T47D (cell line): Measurements from ENCODE around the gene HDAC3.

ENCODE experiments used
- DNase-seq, 2 experiments: peaks; one replicate each; pipeline versions ENCODE4 v3.0.0 to v3.0.0-alpha.2; 2011 to 2012; ENCODE audit warnings: low read depth in 1 of 2, low spot score in 1 of 2
- JUND ChIP-seq: IDR thresholded peaks from 2 replicates; pipeline ENCODE4 v1.6.1; 2012; ENCODE audit warnings: low read depth
- in situ Hi-C: cut with HindIII; loops from 2 replicates; pipeline ENCODE4 v1.10.0; 2016; ENCODE audit warnings: low sequenced_read_pairs, low pct_unique_long_range_greater_than_20kb

Gene HDAC3

DNA sequence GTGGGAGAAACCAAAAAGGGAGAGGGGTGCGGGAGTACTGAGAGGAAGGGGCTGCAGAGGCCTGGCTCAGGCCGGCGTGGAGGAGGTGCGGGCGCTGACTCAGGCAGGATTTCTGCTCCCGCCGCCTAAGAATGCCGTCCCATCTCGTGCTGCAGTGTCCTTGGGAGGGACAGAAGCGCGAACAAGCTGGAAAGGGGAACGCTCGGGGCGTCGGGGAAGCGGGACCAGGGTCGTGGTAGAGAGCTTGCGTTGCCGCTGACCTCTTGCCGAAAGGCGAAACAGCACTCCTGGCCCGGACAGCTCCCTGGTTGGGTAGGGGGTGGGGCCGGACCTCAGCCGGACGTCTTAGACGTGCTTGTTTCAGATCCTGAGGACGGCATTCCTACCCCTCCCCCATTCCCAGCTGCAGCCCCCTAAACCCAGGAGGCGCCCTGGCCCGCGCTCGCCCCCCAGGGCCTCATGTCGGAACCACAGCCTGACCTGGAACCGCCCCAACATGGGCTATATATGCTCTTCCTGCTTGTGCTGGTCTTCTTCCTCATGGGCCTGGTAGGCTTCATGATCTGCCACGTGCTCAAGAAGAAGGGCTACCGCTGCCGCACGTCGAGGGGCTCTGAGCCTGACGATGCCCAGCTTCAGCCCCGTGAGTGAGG lies 1.2 kb upstream of the HDAC3 start:
- in situ Hi-C loops: no loop called here
- DNase-seq: peak; percentile 73 to 75
- no peak for TF ChIP-seq JUND

DNA sequence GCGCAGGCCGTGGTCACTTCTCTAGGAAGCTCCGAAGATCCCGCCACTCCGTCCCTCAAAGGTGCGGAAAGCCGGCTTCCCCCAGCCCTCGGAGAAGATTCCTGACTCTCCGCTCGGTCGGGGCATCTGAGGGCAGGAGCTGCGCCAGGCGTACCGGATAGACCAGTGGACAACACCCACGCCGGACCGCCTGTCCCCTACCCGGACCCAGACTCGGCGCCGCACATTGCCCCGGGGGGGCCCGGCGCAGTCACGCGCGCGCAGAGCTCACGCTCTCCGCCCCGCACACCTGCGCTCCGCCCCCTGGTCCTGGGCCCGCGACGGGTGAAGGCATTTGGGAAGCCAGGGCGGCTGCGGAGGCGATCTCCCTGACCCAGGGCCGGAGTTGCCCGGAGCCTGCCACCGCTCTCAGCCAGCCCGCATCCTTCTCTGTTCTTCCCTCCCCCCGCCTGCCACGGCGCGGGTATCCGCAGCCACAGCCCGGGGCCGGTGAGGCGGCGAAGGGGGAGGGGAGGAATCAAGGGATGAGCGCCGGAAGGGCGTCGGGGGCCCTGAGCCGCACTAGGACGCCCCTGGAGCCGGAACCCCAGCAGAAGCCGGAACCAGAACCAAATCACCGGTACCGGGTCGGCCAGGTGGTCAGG lies 596 bp upstream of the HDAC3 start:
- in situ Hi-C loops: no loop called here
- TF ChIP-seq JUND: no peak
- peak; percentile 57 to 73 for DNase-seq

DNA sequence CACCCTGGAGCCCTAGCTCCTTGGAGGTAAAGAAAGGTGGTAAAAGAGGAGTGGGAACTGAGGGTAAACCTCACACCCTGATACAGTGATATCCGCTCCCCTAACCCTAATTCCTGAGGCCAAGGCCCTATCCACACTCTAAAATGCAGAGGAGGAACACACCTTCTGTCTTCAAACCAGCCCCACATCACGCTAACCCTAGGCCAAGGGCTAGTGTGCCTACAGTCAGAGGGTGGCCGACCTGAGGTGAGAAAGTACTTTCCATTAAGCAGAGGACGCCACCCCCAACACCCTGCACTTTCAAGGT lies 590 bp downstream of the HDAC3 start:
- no peak for DNase-seq
- in situ Hi-C loops: no loop called here
- TF ChIP-seq JUND: no peak

DNA sequence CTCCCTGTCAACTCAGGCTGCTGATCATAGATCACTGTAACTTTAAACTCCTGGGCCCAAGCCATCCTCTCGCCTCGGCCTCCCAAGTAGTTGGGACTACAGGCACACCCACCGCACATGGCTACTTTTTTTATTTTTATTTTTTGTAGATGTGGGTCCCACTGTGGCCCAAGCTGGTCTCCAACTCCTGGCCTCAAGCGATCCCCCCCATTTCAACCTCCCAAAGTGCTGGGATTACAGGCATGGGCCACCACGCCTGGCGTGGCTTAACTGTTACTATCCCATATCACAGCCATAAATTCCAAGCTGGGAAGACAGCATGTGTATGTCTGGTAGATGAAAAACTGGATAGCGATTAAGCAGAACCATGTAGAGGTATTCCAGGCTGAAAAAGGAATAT lies 1.0 kb downstream of the HDAC3 start:
- DNase-seq: no peak
- in situ Hi-C loops: no loop called here
- no peak for TF ChIP-seq JUND

DNA sequence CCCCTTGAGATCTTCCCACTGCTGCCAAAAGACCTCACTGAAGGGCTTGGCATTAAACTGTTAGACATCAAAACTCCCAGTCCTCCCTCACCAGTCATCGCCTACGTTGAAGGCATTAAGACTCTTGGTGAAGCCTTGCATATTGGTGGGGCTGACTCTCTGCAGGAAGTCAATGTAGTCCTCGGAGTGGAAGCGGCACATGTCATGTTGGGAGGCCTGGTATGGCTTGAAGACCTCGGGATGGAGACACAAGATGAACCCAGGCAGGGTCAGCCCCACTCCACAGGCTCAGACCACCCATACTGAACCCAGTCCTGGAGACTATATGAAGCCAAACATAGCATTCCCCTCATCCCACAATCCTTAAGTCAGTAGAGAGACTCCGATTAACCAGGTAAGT lies 1.9 kb downstream of the HDAC3 start:
- TF ChIP-seq JUND: no peak
- in situ Hi-C loops: no loop called here
- no peak for DNase-seq

DNA sequence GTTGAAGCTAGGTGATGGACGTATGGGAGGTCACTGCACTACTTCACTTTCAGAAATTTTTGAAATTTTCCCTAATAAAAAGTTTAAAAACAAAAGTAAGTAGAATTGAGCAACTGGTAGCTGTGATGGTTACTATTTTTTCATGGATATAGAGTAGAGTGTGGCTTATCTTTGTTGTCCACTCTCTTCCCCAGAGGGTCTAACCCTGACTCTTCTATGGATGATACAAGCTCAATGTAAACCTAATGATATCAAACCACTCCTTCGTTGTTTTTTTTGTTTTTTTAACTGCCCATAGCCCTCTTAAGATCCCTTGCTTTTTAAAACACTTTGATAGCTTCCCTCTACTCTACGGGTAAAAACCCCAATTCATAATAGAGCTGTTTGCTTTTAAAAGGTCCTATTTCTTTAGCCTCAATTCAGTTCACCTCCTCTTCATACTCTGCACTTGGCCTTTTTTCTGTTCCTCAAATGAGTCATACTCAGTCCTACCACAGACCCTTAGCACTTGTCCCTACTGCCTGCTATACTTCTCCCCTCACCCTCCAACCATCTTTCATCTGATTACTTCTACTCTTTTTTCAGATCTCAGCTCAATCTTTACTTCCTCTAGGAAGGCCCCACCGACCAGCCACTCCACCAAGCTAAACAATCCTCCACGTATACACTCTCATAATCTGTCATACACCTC lies 2.6 kb downstream of the HDAC3 start:
- TF ChIP-seq JUND: no peak
- in situ Hi-C loops: no loop called here
- no peak for DNase-seq

DNA sequence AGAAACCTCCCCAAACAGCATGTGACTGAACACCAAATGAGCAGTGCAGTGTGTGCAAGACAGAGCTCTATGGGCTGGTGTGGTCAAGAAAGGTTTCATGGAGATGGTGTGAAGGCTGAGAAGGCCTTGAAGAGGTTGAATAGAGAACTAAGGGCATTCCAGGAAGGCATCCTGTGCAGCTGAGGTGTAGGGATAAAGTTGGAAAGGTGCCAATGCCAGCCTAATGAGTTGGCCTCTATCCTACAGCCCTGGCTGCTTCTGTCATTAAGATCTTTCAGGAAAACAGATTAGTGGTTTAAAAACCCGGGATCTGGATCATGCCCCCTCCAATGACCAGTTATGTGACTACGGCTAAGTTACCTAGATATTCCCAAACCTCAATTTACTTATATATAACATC lies 4.0 kb downstream of the HDAC3 start:
- no peak for TF ChIP-seq JUND
- in situ Hi-C loops: no loop called here
- DNase-seq: no peak

DNA sequence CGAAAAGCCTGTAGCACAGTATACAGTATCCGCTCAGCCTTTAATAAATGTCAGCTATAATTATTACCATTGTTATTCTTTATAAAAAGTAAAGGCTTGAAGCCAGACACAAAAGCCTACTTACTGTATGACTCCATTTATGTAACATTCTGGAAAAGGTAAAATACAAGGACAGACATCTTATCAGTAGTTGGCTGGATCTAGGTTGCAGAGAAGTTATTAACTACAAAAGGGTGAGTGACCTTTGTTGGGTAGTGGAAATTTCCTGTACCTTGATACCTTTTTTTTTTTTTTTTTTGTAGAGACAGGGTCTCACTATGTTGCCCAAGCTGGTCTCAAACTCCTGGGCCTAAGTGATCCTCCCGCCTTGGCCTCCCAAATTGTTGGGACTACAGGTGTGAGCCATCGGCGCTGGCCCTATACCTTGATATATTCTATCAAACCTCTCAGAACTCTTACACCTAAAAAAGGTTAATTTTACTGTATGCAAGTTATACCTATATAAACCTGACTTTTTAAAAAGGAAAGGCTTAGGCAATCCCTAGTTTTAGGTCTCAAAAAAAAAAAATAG lies 6.0 kb downstream of the HDAC3 start:
- TF ChIP-seq JUND: no peak
- DNase-seq: no peak
- in situ Hi-C loops: no loop called here

DNA sequence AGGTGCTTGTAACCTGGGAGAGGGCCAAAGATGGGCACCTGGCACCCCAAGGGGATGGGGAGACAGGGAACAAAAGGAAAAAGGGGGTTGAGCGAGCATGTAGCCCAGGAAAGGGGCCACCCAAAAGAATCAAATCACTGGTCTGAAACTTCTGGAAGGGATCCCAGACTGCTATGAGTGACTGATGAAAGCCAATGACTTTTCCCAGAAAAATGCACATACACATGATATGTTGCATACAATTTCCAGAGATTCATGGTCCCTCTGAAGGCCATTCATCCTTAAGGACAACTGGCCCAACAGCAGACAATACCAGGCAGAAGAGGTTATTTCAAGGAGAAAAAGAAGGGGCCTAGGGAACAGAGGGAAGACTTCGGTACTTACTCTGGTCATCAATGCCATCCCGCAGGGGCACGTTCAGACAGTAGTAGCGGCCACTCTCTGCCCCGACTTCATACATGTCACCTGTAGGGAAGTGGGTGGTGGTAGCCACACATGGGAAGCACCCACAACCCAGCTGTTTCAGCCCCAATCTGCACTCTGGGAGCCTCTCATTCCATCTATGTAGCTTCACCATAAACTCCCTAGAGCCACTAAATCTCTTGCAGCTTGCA lies 8.4 kb downstream of the HDAC3 start:
- no peak for DNase-seq
- in situ Hi-C loops: no loop called here
- TF ChIP-seq JUND: no peak

DNA sequence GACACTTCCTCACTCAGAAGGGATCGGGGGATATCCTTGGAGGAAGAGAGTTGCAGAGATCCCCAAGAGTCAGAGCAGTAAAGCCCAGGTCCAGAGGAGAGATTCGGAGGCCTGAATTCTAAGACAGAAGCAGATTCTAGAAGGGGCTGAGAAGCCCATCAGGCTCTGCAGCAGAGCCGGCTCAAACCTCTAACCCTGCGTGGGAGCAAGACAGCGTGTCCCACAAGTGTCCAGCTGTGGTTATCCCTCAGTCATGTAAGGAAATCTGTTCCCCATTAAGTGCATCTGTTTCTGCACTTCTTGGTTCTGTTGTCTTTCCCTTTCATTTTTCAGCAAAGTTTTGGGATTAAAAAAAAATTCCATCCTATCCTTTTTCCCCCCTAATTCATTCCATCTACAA lies 13.0 kb downstream of the HDAC3 start:
- TF ChIP-seq JUND: no peak
- in situ Hi-C loops: no loop called here

DNA sequence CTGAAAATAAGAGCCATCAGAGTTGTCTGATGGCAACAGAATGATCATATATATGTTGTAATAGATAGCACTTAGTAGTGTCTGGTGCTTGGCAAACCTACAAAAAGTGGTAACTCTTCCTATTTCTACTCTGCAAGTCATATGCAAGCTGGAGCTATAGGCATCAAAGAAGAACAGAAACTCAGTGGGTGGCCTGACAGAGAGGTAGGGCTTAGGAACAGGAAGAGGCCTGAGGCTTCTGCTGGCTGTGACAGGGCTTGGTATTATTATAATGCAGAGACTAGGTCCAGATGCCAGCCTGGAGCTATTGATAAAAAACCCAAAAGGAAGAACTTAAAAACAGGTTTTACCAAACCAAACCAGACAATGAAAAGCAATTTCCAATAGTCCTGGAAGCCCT lies 13.5 kb downstream of the HDAC3 start:
- no peak for TF ChIP-seq JUND
- no peak for DNase-seq
- in situ Hi-C loops: no loop called here

More for the DNA sequence above, 13.0 kb downstream of the HDAC3 start:
- DNase-seq: no peak

DNA sequence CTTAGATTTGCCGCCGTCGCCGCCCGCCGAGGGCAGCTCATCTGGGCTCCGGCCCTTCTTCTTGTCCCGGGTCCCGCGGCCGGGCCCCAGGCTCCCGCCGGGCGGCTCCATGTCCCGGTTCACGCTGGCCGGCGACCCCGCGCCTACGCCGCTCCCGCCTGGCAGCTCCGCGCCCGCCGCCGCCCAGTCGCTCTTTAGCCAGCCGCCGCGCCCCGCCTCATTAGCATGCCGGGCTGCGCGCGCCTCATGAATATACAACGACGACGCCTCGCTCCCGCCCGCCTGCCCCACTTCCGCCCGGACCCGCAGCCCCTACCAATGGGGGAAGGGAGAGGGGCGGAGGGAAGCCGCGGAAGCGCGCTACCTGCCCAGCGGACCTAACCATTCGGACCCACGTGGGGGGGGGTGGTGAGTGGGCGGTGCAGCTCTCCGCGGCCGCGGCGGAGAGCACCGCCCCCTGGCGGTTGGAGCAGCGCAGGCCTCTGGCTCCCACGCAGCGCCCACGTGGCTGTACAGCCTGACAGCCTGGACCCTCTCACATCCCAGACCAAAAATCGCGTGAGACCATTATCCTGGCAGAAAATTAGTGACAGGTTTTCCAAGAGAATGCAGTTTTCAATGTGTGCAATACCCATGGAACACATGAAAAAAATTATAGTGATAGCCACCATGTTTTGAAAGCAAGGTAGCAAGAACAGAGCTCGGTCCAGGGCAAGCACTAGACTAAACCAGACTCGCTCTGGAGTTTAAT lies 17.7 kb downstream of the HDAC3 start, which contains the start of gene DIAPH1:
Gene DIAPH1 (minus strand): TSS at position 197 of the 751 bp plus-strand sequence. CDS start 86 bp downstream, at position 111.
- no peak for TF ChIP-seq JUND
- peak; percentile 93 to 99 for DNase-seq
- in situ Hi-C loops: no loop called here
